Small intestine (tissue), 7 donors: ENCODE data around the gene CDK14. TPM values are rescaled to one million over a fixed set of nuclear protein-coding genes. Genes with fewer than 3 reads are reported as not detected.

ENCODE experiments used
- DNase-seq, 2 donors: peaks; one replicate each; pipeline versions ENCODE4 v3.0.0 to v3.0.0-alpha.2; 2013
- FAIRE-seq: peaks from 2 replicates; lab custom pipeline; 2012; peaks lifted over from hg19 to GRCh38; lab: Jason Lieb, UNC
- H3K27ac ChIP-seq, 3 donors: one replicate each; pipeline ENCODE4 v1.5.1; 2013; ENCODE audit warnings: low read length in 2 of 3, mild to moderate bottlenecking in 2 of 3, control low read depth in 1 of 3, inconsistent platforms in 1 of 3, low read depth in 1 of 3, moderate library complexity in 1 of 3
- H3K27me3 ChIP-seq, 3 donors: one replicate each; pipeline ENCODE4 v1.6.1; 2013; ENCODE audit warnings: low read length in 3 of 3, inconsistent platforms in 1 of 3; ENCODE audit not compliant: control insufficient read depth in 3 of 3, insufficient read depth in 3 of 3
- H3K36me3 ChIP-seq, 3 donors: one replicate each; pipeline ENCODE4 v1.6.1; 2013; ENCODE audit warnings: low read length in 3 of 3, inconsistent platforms in 1 of 3, low read depth in 1 of 3, mild to moderate bottlenecking in 1 of 3, moderate library complexity in 1 of 3; ENCODE audit not compliant: control insufficient read depth in 3 of 3, insufficient read depth in 2 of 3
- H3K4me1 ChIP-seq, 3 donors: one replicate each; pipeline ENCODE4 v1.6.1; 2013; ENCODE audit warnings: low read length in 2 of 3, inconsistent platforms in 1 of 3, low read depth in 1 of 3, mild to moderate bottlenecking in 1 of 3, moderate library complexity in 1 of 3; ENCODE audit not compliant: control insufficient read depth in 3 of 3, insufficient read depth in 2 of 3
- H3K4me3 ChIP-seq, 3 donors: one replicate each; pipeline ENCODE4 v1.5.1; 2013; ENCODE audit warnings: low read length in 3 of 3, control low read depth in 1 of 3, inconsistent platforms in 1 of 3, low read depth in 1 of 3, mild to moderate bottlenecking in 1 of 3, moderate library complexity in 1 of 3
- H3K9me3 ChIP-seq, 2 donors: one replicate each; pipeline ENCODE4 v1.6.1; 2013; ENCODE audit warnings: low read depth in 1 of 2, low read length in 1 of 2; ENCODE audit not compliant: control insufficient read depth in 2 of 2, insufficient read depth in 1 of 2
- WGBS, 3 donors: extraction: QIAGEN DNeasy Blood & Tissue Kit; methylation state at CpG; one replicate each; pipeline ENCODE4 v1.1.7; 2013; 5-methylcytosine and 5-hydroxymethylcytosine counted together
- polyA plus RNA-seq, 4 donors: library from polyadenylated mRNA; stranded (reverse) in 3 of 4; unstranded in 1 of 4; fragments of 200-250 nt in 3 of 4; fragments of 120-200 nt in 1 of 4; gene quantifications; one replicate each; pipeline versions ENCODE4 v1.2.1 to v1.2.3, GENCODE V29; 2013
- donor health status: healthy with polysubstance abuse.
- donor health status: control.
- donor health status: control.
- donor health status: Bipolar disorder and iron deficiency.
- donor health status: healthy.

CDK14 gene
- polyA plus RNA-seq, 4 donors, result 1.1 to 6.3 (median 2.0) TPM; not detected in 1

DNA sequence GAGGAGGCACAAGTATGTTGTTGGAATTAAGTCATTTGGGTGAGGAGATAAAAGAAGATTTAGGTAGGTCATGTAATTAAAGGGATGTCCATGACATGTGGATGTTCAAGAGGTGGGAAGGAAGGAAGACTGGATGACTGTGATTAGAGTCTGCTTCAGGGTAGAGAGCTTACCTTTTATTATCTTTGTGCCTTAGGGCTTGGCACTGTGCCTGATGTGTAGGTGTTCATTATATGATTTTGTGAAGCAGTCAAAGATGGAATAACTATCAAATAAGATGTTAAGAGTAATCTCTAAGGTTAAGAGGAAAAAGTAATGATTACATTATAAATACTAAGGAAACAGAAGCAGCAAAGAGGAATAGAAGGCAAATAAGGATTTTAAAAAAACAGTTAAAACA is 97.8 kb downstream of the CDK14 start:
- FAIRE-seq, result no peak
- H3K27ac ChIP-seq, result no peak overlapping the region
- H3K36me3 ChIP-seq, result no peaks in the 10 kb centered on the region

DNA sequence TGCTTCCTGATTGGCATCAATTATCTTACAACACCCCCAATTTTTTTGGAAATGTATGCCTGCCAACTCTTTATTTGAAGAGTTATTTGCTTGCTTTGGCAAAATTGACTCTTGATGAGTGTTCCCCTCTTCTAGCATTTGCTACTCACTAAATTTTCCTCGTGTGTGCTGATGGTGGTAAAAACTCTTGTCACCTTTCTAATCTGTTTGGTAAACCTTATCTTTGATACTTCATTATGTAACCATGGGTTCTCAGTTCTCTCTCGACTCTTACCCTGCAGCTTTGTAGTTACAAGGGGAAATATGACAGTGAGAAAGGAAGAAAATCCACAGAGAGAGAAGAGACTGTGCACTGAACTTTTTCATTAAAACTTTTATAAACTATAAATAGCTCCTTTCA is 102.5 kb downstream of the CDK14 start:
- DNase-seq, result no peak
- H3K27ac ChIP-seq, result no peak overlapping the region
- no peaks in the 10 kb centered on the region for H3K27me3 ChIP-seq
- no peaks in the 10 kb centered on the region for H3K9me3 ChIP-seq
- no peak overlapping the region for H3K4me3 ChIP-seq
- 16 to 35% (median 16%) methylated on average over 2 of the region's 2 CpGs for WGBS, 3 donors
- no peaks in the 10 kb centered on the region for H3K36me3 ChIP-seq
- no peak for FAIRE-seq
- H3K4me1 ChIP-seq, result peaks cover 0 to 16% (median 5%) of the 10 kb centered on the region in 3 donors

More for the DNA sequence above, 97.8 kb downstream of the CDK14 start:
- H3K27me3 ChIP-seq, result no peaks in the 10 kb centered on the region
- H3K9me3 ChIP-seq, result no peaks in the 10 kb centered on the region
- H3K4me1 ChIP-seq, result peaks cover 0 to 5% (median 0%) of the 10 kb centered on the region in 3 donors
- no peak overlapping the region for H3K4me3 ChIP-seq
- DNase-seq, result no peak

DNA sequence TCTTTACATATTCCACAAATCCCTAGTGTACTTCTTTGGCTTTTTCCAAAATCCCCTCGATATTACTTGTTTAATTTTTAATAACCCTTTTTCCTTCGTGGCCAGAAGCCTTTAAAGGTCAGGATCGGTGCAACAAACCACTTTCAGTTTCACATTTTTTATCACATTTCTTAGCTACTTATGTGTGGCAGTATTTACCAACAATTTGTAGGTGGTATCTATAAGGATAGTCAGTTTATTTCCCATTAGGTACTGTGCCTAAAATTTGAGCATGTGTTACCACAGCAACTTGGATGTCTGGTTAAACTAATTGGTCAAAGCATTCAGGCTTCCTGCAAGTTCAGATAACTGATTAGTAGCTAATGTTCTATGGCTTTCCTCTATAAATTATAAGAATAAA is 104.9 kb downstream of the CDK14 start:
- 2 to 14% (median 8%) methylated on average over 3 of the region's 3 CpGs for WGBS, 3 donors
- H3K27ac ChIP-seq, result no peak overlapping the region
- no peaks in the 10 kb centered on the region for H3K27me3 ChIP-seq
- peak overlapping the region in 1 of 3 donors; percentile 14 for H3K4me3 ChIP-seq
- FAIRE-seq (no peak), DNase-seq (peak; percentile 32 to 34)
- H3K36me3 ChIP-seq, result no peaks in the 10 kb centered on the region
- H3K4me1 ChIP-seq, result peaks cover 0 to 25% (median 5%) of the 10 kb centered on the region in 3 donors
- H3K9me3 ChIP-seq, result no peaks in the 10 kb centered on the region

- Histone ChIP-seq H3K27ac (no peak overlapping the region), H3K36me3 (no peaks in the 10 kb centered on the region), H3K27me3 (no peaks in the 10 kb centered on the region), H3K9me3 (no peaks in the 10 kb centered on the region), H3K4me3 (no peak overlapping the region), H3K4me1 (peaks cover 0 to 31% (median 5%) of the 10 kb centered on the region in 3 donors)
- DNase-seq, result no peak
- 68 to 79% (median 72%) methylated on average over 6 of the region's 6 CpGs for WGBS, 3 donors
- FAIRE-seq, result no peak
Observed at GRCh38 chr7:90701771-90702170, 105.7 kb downstream of the CDK14 start.

DNA sequence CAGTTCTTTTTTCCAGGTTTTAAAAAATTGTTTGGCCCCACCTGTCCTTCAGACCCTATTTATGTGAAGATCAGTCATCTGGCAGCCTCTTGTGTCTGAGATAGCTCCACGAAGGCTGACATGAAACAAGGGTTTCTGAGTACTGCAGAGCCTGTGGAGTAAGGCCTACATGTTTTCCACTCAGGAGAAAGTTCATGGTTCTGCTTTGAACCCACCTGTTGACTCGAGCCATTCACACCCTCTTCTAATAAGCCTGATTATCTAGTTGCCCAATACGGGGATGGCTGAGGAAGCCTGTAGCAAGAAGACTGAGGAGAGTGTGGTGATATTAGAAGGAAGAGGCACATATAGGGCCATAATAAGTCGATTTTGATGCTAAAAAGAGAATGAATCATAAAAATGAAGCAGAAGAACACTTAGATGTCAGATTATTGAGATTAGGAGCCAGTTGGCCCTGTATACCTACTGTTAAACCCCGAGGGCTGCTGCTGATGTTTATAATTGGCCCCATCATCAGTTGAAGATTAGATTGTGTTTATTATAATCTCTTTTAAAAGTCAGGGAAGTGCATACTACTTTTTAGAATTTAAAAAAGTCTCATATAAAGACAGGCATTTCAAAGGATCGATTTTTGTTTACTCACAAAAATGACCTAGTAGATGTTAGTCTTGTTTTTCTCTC is 109.4 kb downstream of the CDK14 start:
- FAIRE-seq, result no peak
- DNase-seq, result peak; percentile 38 to 72
- H3K36me3 ChIP-seq, result no peaks in the 10 kb centered on the region
- no peak overlapping the region for H3K27ac ChIP-seq
- H3K4me1 ChIP-seq, result peaks cover 0 to 24% (median 4%) of the 10 kb centered on the region in 3 donors
- no peak overlapping the region for H3K4me3 ChIP-seq
- WGBS, 3 donors, result 24 to 53% (median 33%) methylated on average over 6 of the region's 6 CpGs
- no peaks in the 10 kb centered on the region for H3K27me3 ChIP-seq
- no peaks in the 10 kb centered on the region for H3K9me3 ChIP-seq

DNA sequence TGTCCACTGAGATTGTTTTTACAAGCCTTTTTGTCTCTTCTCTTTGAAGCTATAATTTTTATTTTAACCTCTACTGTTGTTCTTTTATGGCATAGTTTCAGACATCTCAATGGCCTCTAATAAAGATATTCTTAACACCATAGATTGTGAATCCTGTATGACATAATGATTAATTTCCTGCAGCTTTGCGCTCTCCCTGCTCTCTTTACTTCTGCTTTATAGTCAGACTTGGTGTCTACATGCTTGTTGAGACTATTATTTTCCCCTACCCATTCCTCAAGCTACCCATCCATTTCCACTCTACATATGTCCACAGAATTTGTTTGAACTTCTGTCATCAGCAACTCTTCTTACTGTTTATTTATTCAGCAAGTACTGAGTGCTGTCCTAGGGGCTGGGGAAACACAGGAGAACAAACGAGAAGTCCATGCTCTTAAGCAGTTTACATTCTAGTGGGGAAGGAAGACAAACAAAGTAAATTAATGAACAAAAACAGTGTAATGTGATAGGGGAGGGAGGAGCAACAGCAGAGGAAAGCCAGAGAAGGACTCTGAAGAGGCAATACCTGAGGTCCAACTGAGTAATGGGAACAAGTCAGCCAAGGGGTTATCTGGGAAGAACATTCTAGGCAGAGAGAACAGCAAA is 110.1 kb downstream of the CDK14 start:
- WGBS, 3 donors, result 49 to 61% (median 57%) methylated on average over 2 of the region's 2 CpGs
- FAIRE-seq, result no peak
- H3K4me3 ChIP-seq, result no peak overlapping the region
- H3K27me3 ChIP-seq, result no peaks in the 10 kb centered on the region
- no peak for DNase-seq
- no peak overlapping the region for H3K27ac ChIP-seq
- no peaks in the 10 kb centered on the region for H3K9me3 ChIP-seq
- peaks cover 0 to 24% (median 4%) of the 10 kb centered on the region in 3 donors for H3K4me1 ChIP-seq
- no peaks in the 10 kb centered on the region for H3K36me3 ChIP-seq

DNA sequence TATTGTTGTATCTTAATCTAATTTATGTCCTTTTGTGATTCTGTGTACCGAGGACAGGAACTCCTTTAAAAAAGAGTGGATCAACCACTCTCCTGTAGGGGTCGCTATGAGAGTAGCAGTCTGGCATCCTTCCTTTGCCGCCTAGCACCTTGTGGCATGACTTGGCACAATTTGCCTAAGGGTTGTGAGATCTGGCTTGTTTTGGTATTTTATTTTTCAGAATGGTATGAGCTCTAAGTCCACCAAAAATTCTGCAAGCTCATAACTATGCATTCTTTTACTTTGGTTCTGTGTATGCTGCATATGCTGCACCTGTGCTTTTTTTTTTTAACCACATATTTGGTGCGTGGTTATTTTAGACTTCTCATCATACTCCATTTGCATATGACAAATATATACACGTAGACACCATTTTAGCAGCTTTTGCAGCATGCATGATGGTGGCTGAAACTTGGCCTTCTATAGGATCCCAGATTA is 112.8 kb downstream of the CDK14 start:
- Histone ChIP-seq H3K9me3 (no peaks in the 10 kb centered on the region), H3K27me3 (no peaks in the 10 kb centered on the region), H3K4me3 (no peak overlapping the region), H3K36me3 (no peaks in the 10 kb centered on the region), H3K27ac (no peak overlapping the region), H3K4me1 (peaks cover 0 to 21% (median 0%) of the 10 kb centered on the region in 3 donors)
- WGBS, 3 donors, result 33 to 54% (median 43%) methylated on average over 5 of the region's 5 CpGs
- DNase-seq, result peak; percentile 68 to 74
- FAIRE-seq, result no peak

DNA sequence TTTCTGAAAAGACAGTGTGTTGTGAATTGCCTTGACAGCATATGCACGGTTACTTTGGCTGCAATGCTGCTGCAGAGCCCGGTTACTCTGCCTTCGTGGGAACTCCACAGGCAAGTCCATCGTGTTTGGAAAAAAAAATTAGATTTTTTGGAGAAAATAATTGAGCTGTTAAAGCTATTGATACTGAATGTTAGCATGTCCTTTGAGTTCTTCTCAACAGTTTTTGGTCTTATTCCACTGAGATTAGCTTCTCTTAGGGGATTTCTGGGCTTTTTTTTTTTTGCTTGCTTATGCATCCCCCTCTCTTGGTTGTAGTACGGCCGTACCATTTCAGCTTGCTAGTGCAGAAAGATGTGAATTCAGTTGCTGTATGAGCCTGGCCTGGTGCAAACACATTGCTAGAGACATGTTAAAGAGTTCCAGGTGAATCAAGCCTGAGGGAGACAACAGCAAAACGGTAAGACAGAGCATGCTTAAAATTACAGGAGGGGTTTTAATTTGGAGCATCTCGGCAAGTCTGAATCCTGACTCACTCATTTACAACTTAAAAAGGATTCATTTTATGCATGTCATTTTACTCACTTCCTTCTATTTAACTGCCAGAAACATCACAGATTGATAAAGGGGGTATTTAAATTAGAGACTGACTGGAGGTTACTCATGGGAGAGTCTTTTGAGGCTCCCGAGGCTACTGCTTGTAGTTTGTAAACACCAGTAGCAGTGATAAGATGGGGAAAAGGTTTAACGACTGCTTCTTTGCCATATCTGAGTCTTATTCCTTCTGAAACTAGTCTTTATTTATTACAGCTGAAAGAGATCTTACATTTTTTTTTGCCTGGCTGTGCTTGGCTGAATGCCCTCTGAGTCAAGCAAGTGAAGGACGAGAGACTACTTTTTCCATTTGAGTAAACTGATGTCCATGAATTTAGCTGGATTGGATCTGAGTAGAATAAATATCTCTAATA is 113.7 kb downstream of the CDK14 start:
- no peak for DNase-seq
- Histone ChIP-seq H3K9me3 (no peaks in the 10 kb centered on the region), H3K4me1 (peaks cover 0 to 21% (median 0%) of the 10 kb centered on the region in 3 donors), H3K36me3 (no peaks in the 10 kb centered on the region), H3K27me3 (no peaks in the 10 kb centered on the region), H3K27ac (peak overlapping the region in 2 of 3 donors; percentile 16 to 33), H3K4me3 (no peak overlapping the region)
- FAIRE-seq, result no peak
- WGBS, 3 donors, result 36 to 43% (median 36%) methylated on average over 11 of the region's 11 CpGs
